Mesendoderm (in vitro differentiated cells): ENCODE results near the gene TTYH1. TPM values are rescaled to one million over a fixed set of nuclear protein-coding genes. Genes with fewer than 3 reads are reported as not detected.
"Not testable (repeated sequence)": the region's sequence is repeated elsewhere in the genome, so short reads cannot be mapped to it uniquely, and the experiment has no call there.

Experiments used
- DNase-seq: peaks from one replicate; pipeline ENCODE4 v3.0.0; 2013
- H2AK5ac ChIP-seq: 2 replicates; pipeline ENCODE4 v1.6.1; 2013; ENCODE audit warnings: low read length, inconsistent platforms
- H2BK120ac ChIP-seq: 2 replicates; pipeline ENCODE4 v1.6.1; 2013; ENCODE audit warnings: low read depth, mild to moderate bottlenecking, low read length, moderate library complexity, mixed read lengths
- H2BK15ac ChIP-seq: replicated peaks from 2 replicates; pipeline ENCODE4 v1.6.1; 2013; ENCODE audit warnings: low read depth, mild to moderate bottlenecking, moderate library complexity
- H2BK5ac ChIP-seq: 2 replicates; pipeline ENCODE4 v1.6.1; 2013; ENCODE audit warnings: low read length, inconsistent platforms
- H3K18ac ChIP-seq: 2 replicates; pipeline ENCODE4 v1.6.1; 2013; ENCODE audit warnings: mild to moderate bottlenecking, low read length, mixed read lengths
- H3K23ac ChIP-seq: one replicate; pipeline ENCODE4 v1.6.1; 2013; ENCODE audit warnings: low read length
- H3K27ac ChIP-seq: 2 replicates; pipeline ENCODE4 v1.5.1; 2013; ENCODE audit warnings: low read depth, mild to moderate bottlenecking, inconsistent platforms, low read length, moderate library complexity
- H3K27me3 ChIP-seq: 2 replicates; pipeline ENCODE4 v1.6.1; 2013; ENCODE audit warnings: low read length, control low read depth, mild to moderate bottlenecking, inconsistent platforms; ENCODE audit not compliant: insufficient read depth, poor library complexity
- H3K36me3 ChIP-seq: 2 replicates; pipeline ENCODE4 v1.6.1; 2013; ENCODE audit warnings: low read length, inconsistent platforms; ENCODE audit not compliant: control insufficient read depth, insufficient read depth
- H3K4ac ChIP-seq: one replicate; pipeline ENCODE4 v1.6.1; 2013; ENCODE audit warnings: low read depth, mild to moderate bottlenecking, low read length, moderate library complexity
- H3K4me1 ChIP-seq: 2 replicates; pipeline ENCODE4 v1.6.1; 2013; ENCODE audit warnings: low read depth, low read length, inconsistent platforms; ENCODE audit not compliant: control insufficient read depth
- H3K4me2 ChIP-seq: 2 replicates; pipeline ENCODE4 v1.6.1; 2013; ENCODE audit warnings: low read length
- H3K4me3 ChIP-seq: 2 replicates; pipeline ENCODE4 v1.5.1; 2013; ENCODE audit warnings: mild to moderate bottlenecking, low read length
- H3K56ac ChIP-seq: one replicate; pipeline ENCODE4 v1.6.1; 2013; ENCODE audit warnings: low read length
- H3K79me1 ChIP-seq: 2 replicates; pipeline ENCODE4 v1.6.1; 2013; ENCODE audit warnings: low read length, inconsistent platforms
- H3K79me2 ChIP-seq: 2 replicates; pipeline ENCODE4 v1.6.1; 2013; ENCODE audit warnings: mild to moderate bottlenecking, low read length; ENCODE audit not compliant: control insufficient read depth, insufficient read depth
- H3K9ac ChIP-seq: 2 replicates; pipeline ENCODE4 v1.6.1; 2013; ENCODE audit warnings: low read length, inconsistent platforms
- H4K5ac ChIP-seq: one replicate; pipeline ENCODE4 v1.6.1; 2013; ENCODE audit warnings: low read length
- H4K8ac ChIP-seq: one replicate; pipeline ENCODE4 v1.6.1; 2013; ENCODE audit warnings: low read depth, mild to moderate bottlenecking, control low read depth, low read length, moderate library complexity
- WGBS: extraction: QIAGEN DNeasy Blood & Tissue Kit; methylation state at CpG from one replicate; pipeline ENCODE4 v1.1.7; 2013; ENCODE audit warnings: low lambda C conversion rate, missing lambda C conversion rate; ENCODE audit not compliant: insufficient coverage; ENCODE audit errors: extremely low coverage; 5-methylcytosine and 5-hydroxymethylcytosine counted together
- polyA plus RNA-seq, 2 experiments: library from polyadenylated mRNA; stranded (reverse); fragments of 200-250 nt; gene quantifications; one replicate each; pipeline ENCODE4 v1.2.3, GENCODE V29; 2013

TTYH1 gene
- 3.2 TPM for polyA plus RNA-seq (2013, experiment 1 of 2)
- 3.0 TPM for polyA plus RNA-seq (2013, experiment 2 of 2)

- no peak within 1 kb of the TSS for H2BK120ac ChIP-seq
- H4K5ac ChIP-seq, result no peak within 1 kb of the TSS
- H3K4me3 ChIP-seq, result no peak within 1 kb of the TSS
- H3K18ac ChIP-seq, result no peak within 1 kb of the TSS
- H3K56ac ChIP-seq, result no peak within 1 kb of the TSS
- H4K8ac ChIP-seq, result no peak within 1 kb of the TSS
- no peaks in the 10 kb centered on the region for H3K36me3 ChIP-seq
- H3K4me1 ChIP-seq, result no peaks in the 10 kb centered on the region
- no peaks in the 10 kb centered on the region for H3K79me1 ChIP-seq
- WGBS, result no CpG with 5 or more reads among the region's 68 CpGs
- H3K9ac ChIP-seq, result no peak within 1 kb of the TSS
- no peak within 1 kb of the TSS for H3K23ac ChIP-seq
- H3K27me3 ChIP-seq, result peaks cover 16% of the 10 kb centered on the region
- H3K4ac ChIP-seq, result no peak within 1 kb of the TSS
- H3K79me2 ChIP-seq, result no peaks in the 10 kb centered on the region
- H2AK5ac ChIP-seq, result no peak within 1 kb of the TSS
- no peak for DNase-seq
- no peak within 1 kb of the TSS for H2BK15ac ChIP-seq
- H3K27ac ChIP-seq, result no peak within 1 kb of the TSS
- H2BK5ac ChIP-seq, result no peak within 1 kb of the TSS
- no peak within 1 kb of the TSS for H3K4me2 ChIP-seq
Observed at GRCh38 chr19:54415208-54415900, at the start of gene TTYH1. Gene TTYH1, plus strand, starts transcription at chr19:54415464. Its CDS starts 89 bp downstream, at chr19:54415553.

GRCh38 chr19:54365798-54366197 lies 49.5 kb upstream of the TTYH1 start:
- not testable (repeated sequence) for H3K4me1 ChIP-seq, H2BK5ac ChIP-seq, H3K27ac ChIP-seq, H3K23ac ChIP-seq, H3K79me1 ChIP-seq, H2AK5ac ChIP-seq, H2BK15ac ChIP-seq, DNase-seq, H3K4ac ChIP-seq, H4K5ac ChIP-seq, H2BK120ac ChIP-seq, H3K9ac ChIP-seq, H4K8ac ChIP-seq, H3K18ac ChIP-seq, H3K56ac ChIP-seq, H3K4me2 ChIP-seq, H3K27me3 ChIP-seq, H3K36me3 ChIP-seq, H3K4me3 ChIP-seq, H3K79me2 ChIP-seq
- WGBS, result no CpG with 5 or more reads among the region's 13 CpGs

GRCh38 chr19:54366811-54367210 lies 48.5 kb upstream of the TTYH1 start:
- WGBS, result no CpG with 5 or more reads among the region's 6 CpGs
- H3K18ac ChIP-seq, result no peak overlapping the region
- no peak overlapping the region for H3K27ac ChIP-seq
- no peak overlapping the region for H2BK5ac ChIP-seq
- no peak overlapping the region for H3K4ac ChIP-seq
- no peak overlapping the region for H2BK120ac ChIP-seq
- no peak for DNase-seq
- no peaks in the 10 kb centered on the region for H3K27me3 ChIP-seq
- no peak overlapping the region for H4K5ac ChIP-seq
- H3K23ac ChIP-seq, result no peak overlapping the region
- no peak overlapping the region for H2BK15ac ChIP-seq
- H3K4me1 ChIP-seq, result no peaks in the 10 kb centered on the region
- H3K4me2 ChIP-seq, result no peak overlapping the region
- H3K56ac ChIP-seq, result no peak overlapping the region
- H3K79me2 ChIP-seq, result no peaks in the 10 kb centered on the region
- no peak overlapping the region for H4K8ac ChIP-seq
- H3K4me3 ChIP-seq, result no peak overlapping the region
- no peak overlapping the region for H2AK5ac ChIP-seq
- no peak overlapping the region for H3K9ac ChIP-seq
- H3K36me3 ChIP-seq, result no peaks in the 10 kb centered on the region
- no peaks in the 10 kb centered on the region for H3K79me1 ChIP-seq

- DNase-seq, result no peak
- Histone ChIP-seq H3K4me3 (no peak overlapping the region), H3K27ac (no peak overlapping the region), H3K9ac (no peak overlapping the region), H3K18ac (no peak overlapping the region), H3K79me1 (no peaks in the 10 kb centered on the region), H4K5ac (no peak overlapping the region), H3K4ac (no peak overlapping the region), H3K56ac (no peak overlapping the region), H3K79me2 (no peaks in the 10 kb centered on the region), H2BK5ac (no peak overlapping the region), H2BK120ac (no peak overlapping the region), H3K36me3 (no peaks in the 10 kb centered on the region), H3K23ac (no peak overlapping the region), H3K4me1 (no peaks in the 10 kb centered on the region), H4K8ac (no peak overlapping the region), H3K27me3 (no peaks in the 10 kb centered on the region), H2AK5ac (no peak overlapping the region), H2BK15ac (no peak overlapping the region), H3K4me2 (no peak overlapping the region)
- no CpG with 5 or more reads among the region's 8 CpGs for WGBS
Observed at GRCh38 chr19:54369082-54369687, 46.1 kb upstream of the TTYH1 start.

- not testable (repeated sequence) for H3K4me3 ChIP-seq, DNase-seq, H3K4me1 ChIP-seq, H3K27ac ChIP-seq, H3K9ac ChIP-seq, H3K23ac ChIP-seq, H4K5ac ChIP-seq, H3K27me3 ChIP-seq, H3K56ac ChIP-seq, H2BK5ac ChIP-seq, H2BK15ac ChIP-seq, H3K4me2 ChIP-seq, H2AK5ac ChIP-seq, H3K79me2 ChIP-seq, H3K36me3 ChIP-seq, H4K8ac ChIP-seq, H2BK120ac ChIP-seq, H3K18ac ChIP-seq, H3K79me1 ChIP-seq, H3K4ac ChIP-seq
- WGBS, result no CpG with 5 or more reads among the region's 19 CpGs
Observed at GRCh38 chr19:54369688-54370433, 45.4 kb upstream of the TTYH1 start.
